ENCODE measurements around the gene CELF5. TPM values are rescaled to one million over a fixed set of nuclear protein-coding genes. Genes with fewer than 3 reads are reported as not detected.

The CELF5 gene
- total and polyA plus RNA-seq, 10 of the 15 experiments (the other 5 are each of a cell fraction or from before 2014, with no cell fraction given): 0.01 to 0.04 TPM; not detected in 8

DNA sequence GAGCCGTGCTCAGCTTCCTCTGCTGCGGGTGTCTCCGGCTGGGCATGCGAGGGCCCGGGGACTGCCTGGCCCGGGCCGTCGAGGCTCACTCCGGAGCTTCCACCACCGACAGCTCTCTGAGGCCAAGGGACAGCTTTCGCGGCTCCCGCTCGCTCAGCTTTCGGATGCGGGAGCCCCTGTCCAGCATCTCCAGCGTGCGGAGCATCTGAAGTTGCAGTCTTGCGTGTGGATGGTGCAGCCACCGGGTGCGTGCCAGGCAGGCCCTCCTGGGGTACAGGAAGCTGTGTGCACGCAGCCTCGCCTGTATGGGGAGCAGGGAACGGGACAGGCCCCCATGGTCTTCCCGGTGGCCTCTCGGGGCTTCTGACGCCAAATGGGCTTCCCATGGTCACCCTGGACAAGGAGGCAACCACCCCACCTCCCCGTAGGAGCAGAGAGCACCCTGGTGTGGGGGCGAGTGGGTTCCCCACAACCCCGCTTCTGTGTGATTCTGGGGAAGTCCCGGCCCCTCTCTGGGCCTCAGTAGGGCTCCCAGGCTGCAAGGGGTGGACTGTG is 44.6 kb upstream of the CELF5 start:
- no peak for FAIRE-seq
- ChIA-PET POLR2A (interaction anchor here (0.6 kb wide), 1 partner anchor 9 kb away, joined by 4 read pairs; no protein-coding TSS in a partner anchor), CTCF (no interaction called here), RAD21 (ENCODE audit: unreplicated experiment) (no interaction called here), SMC1A (ENCODE audit: uncharacterized antibody, unreplicated experiment) (no interaction called here)
- no peak for DNase-seq (ENCODE audit: low read depth, low spot score)
- no peaks in the 10 kb centered on the region; the same call in 1 of the 2 replicates for H4K20me1 ChIP-seq (ENCODE audit: control insufficient read depth, insufficient read depth)
- H3K9me3 ChIP-seq (replicated peaks; ENCODE audit: control insufficient read depth, insufficient read depth, low read length): no peaks in the 10 kb centered on the region
- peak overlapping the region; percentile 81 for H3K4me3 ChIP-seq
- H3K79me2 ChIP-seq (ENCODE audit: control insufficient read depth, insufficient read depth, low read length): peaks cover 51% of the 10 kb centered on the region
- peak overlapping the region; percentile 58; the same call in 1 of the 2 replicates for H2AFZ ChIP-seq (ENCODE audit: control insufficient read depth, low read depth, low read length)
- ATAC-seq: peak; percentile 34
- peak overlapping the region; percentile 89 for H3K9ac ChIP-seq (ENCODE audit: control insufficient read depth, insufficient read depth, low read length)
- peaks cover 23% of the 10 kb centered on the region for H3K4me1 ChIP-seq (ENCODE audit: control insufficient read depth, insufficient read depth, low read length)
- no peaks in the 10 kb centered on the region for H3K27me3 ChIP-seq (replicated peaks in 1 of 2; ENCODE audit: control insufficient read depth in 2 of 2, insufficient read depth in 2 of 2, low read length in 1 of 2)
- in situ Hi-C loops (cut with MboI) (no loop called here), intact Hi-C loops (cut with micrococcal nuclease; ENCODE audit: unreplicated experiment) (no loop called here)
- peak overlapping the region; percentile 52 for H3K4me2 ChIP-seq (ENCODE audit: control insufficient read depth, insufficient read depth)
- no peaks in the 10 kb centered on the region for H3K36me3 ChIP-seq (ENCODE audit: control insufficient read depth in 2 of 2, insufficient read depth in 2 of 2, low read length in 1 of 2)
- peak overlapping the region; percentile 95 for H3K27ac ChIP-seq (ENCODE audit: control insufficient read depth, insufficient read depth)
- under 1% methylated on average over 31 of the region's 31 CpGs for WGBS (ENCODE audit: insufficient coverage, insufficient replicate concordance, low lambda C conversion rate, missing lambda C conversion rate)
- no TSS peak for BruUV-seq (replicated peaks)
- TF ChIP-seq SIX5 (IDR thresholded peaks at IDR 0.05; ENCODE audit: low read depth, low read length, severe bottlenecking) (no peak), NBN (IDR thresholded peaks at IDR 0.05) (no peak), MYC (IDR thresholded peaks at IDR 0.05; ENCODE audit: insufficient read depth, insufficient read length, insufficient replicate concordance, low read length, severe bottlenecking) (peak; percentile 15), RB1 (IDR thresholded peaks at IDR 0.05; ENCODE audit: borderline replicate concordance) (no peak), POLR2AphosphoS2 (IDR thresholded peaks at IDR 0.05; ENCODE audit: low read depth, low read length) (no peak), GABPA (IDR thresholded peaks at IDR 0.05; ENCODE audit: low read depth) (no peak), TBL1XR1 (IDR thresholded peaks at IDR 0.05; ENCODE audit: low read depth, low read length) (no peak), BMI1 (IDR thresholded peaks at IDR 0.05; ENCODE audit: borderline replicate concordance) (no peak), ZNF274 (IDR thresholded peaks at IDR 0.05; ENCODE audit: insufficient read depth, insufficient read length) (no peak), EP300 (IDR thresholded peaks at IDR 0.05; ENCODE audit: borderline replicate concordance in 1 of 2, control insufficient read depth in 1 of 2, low read depth in 2 of 2, low read length in 2 of 2) (no peak), RBBP5 (conservative IDR thresholded peaks at IDR 0.05) (no peak), EGR1 (IDR thresholded peaks at IDR 0.05; ENCODE audit: borderline replicate concordance in 1 of 2, low read depth in 2 of 2, low read length in 2 of 2) (peak in 1 of 2 experiments; percentile 61; a peak in 1 of 3 replicates), CHD2 (IDR thresholded peaks at IDR 0.05; ENCODE audit: borderline replicate concordance, low read depth, low read length) (peak; percentile 1; the same call in 1 of the 2 replicates), CBFB (IDR thresholded peaks at IDR 0.05; ENCODE audit: low read depth) (peak; percentile 32; the same call in 1 of the 2 replicates), SREBF2 (IDR thresholded peaks at IDR 0.05; ENCODE audit: low read length) (no peak), JUND (IDR thresholded peaks at IDR 0.05; ENCODE audit: low read depth, low read length) (no peak), MEF2B (IDR thresholded peaks at IDR 0.05; ENCODE audit: partially characterized antibody, poor library complexity, severe bottlenecking) (no peak)
- TF ChIP-seq, protein P1, sequence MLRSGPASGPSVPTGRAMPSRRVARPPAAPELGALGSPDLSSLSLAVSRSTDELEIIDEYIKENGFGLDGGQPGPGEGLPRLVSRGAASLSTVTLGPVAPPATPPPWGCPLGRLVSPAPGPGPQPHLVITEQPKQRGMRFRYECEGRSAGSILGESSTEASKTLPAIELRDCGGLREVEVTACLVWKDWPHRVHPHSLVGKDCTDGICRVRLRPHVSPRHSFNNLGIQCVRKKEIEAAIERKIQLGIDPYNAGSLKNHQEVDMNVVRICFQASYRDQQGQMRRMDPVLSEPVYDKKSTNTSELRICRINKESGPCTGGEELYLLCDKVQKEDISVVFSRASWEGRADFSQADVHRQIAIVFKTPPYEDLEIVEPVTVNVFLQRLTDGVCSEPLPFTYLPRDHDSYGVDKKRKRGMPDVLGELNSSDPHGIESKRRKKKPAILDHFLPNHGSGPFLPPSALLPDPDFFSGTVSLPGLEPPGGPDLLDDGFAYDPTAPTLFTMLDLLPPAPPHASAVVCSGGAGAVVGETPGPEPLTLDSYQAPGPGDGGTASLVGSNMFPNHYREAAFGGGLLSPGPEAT (IDR thresholded peaks at IDR 0.05; ENCODE audit: low read depth): no peak
- TF ChIP-seq, protein P2, sequence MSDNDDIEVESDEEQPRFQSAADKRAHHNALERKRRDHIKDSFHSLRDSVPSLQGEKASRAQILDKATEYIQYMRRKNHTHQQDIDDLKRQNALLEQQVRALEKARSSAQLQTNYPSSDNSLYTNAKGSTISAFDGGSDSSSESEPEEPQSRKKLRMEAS (IDR thresholded peaks at IDR 0.05; ENCODE audit: low read depth, low read length): no peak
- TF ChIP-seq, protein P3, sequence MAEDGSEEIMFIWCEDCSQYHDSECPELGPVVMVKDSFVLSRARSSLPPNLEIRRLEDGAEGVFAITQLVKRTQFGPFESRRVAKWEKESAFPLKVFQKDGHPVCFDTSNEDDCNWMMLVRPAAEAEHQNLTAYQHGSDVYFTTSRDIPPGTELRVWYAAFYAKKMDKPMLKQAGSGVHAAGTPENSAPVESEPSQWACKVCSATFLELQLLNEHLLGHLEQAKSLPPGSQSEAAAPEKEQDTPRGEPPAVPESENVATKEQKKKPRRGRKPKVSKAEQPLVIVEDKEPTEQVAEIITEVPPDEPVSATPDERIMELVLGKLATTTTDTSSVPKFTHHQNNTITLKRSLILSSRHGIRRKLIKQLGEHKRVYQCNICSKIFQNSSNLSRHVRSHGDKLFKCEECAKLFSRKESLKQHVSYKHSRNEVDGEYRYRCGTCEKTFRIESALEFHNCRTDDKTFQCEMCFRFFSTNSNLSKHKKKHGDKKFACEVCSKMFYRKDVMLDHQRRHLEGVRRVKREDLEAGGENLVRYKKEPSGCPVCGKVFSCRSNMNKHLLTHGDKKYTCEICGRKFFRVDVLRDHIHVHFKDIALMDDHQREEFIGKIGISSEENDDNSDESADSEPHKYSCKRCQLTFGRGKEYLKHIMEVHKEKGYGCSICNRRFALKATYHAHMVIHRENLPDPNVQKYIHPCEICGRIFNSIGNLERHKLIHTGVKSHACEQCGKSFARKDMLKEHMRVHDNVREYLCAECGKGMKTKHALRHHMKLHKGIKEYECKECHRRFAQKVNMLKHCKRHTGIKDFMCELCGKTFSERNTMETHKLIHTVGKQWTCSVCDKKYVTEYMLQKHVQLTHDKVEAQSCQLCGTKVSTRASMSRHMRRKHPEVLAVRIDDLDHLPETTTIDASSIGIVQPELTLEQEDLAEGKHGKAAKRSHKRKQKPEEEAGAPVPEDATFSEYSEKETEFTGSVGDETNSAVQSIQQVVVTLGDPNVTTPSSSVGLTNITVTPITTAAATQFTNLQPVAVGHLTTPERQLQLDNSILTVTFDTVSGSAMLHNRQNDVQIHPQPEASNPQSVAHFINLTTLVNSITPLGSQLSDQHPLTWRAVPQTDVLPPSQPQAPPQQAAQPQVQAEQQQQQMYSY (CRISPR knock-in tag; IDR thresholded peaks at IDR 0.05): no peak
